SK-N-MC (cell line): ENCODE measurements around the gene KHDC1.
A peak's percentile ranks its signal among the peaks of the same experiment; 100 is the strongest.
"Not testable (repeated sequence)": the region's sequence is repeated elsewhere in the genome, so short reads cannot be mapped to it uniquely, and the experiment has no call there.

Source experiments
- DNase-seq: peaks from one replicate; pipeline ENCODE4 v3.0.0-alpha.2; 2011; ENCODE audit warnings: low read depth, low spot score
- H3K27ac ChIP-seq: fragments of 200-600 bp; sonication (generic); 2 replicates; pipeline ENCODE4 v1.5.1; 2016; ENCODE audit warnings: mixed run types
- H3K36me3 ChIP-seq: fragments of 200-600 bp; sonication (generic); 2 replicates; pipeline ENCODE4 v1.6.1; 2017; ENCODE audit warnings: antibody characterized with exemption, low read length, mixed read lengths; ENCODE audit not compliant: insufficient read depth
- H3K4me3 ChIP-seq: fragments of 200-600 bp; sonication (generic); 2 replicates; pipeline ENCODE4 v1.5.1; 2016
- H3K9ac ChIP-seq: fragments of 200-600 bp; sonication (generic); 2 replicates; pipeline ENCODE4 v1.8.0; 2017; ENCODE audit warnings: mixed run types, mixed read lengths; ENCODE audit not compliant: insufficient read length
- H3K9me3 ChIP-seq: fragments of 200-600 bp; sonication (generic); 2 replicates; pipeline ENCODE4 v1.6.1; 2017; ENCODE audit warnings: low read depth, mild to moderate bottlenecking, antibody characterized with exemption, low read length, moderate library complexity, mixed read lengths
- EZH2 ChIP-seq: fragments of 200-600 bp; sonication (generic); IDR thresholded peaks from one replicate; pipeline ENCODE4 v1.6.1; 2017; ENCODE audit warnings: antibody characterized with exemption
- FOXP2 ChIP-seq: optimal IDR thresholded peaks from 2 replicates; pipeline ENCODE3; 2011; ENCODE audit warnings: mild to moderate bottlenecking, moderate library complexity; ENCODE audit not compliant: insufficient read depth; ENCODE audit errors: extremely low read length, control extremely low read depth
- POLR2AphosphoS5 ChIP-seq: IDR thresholded peaks from 2 replicates; pipeline ENCODE4 v1.6.1; 2012; ENCODE audit warnings: mild to moderate bottlenecking, low read depth, low read length, borderline replicate concordance

The KHDC1 gene

DNA sequence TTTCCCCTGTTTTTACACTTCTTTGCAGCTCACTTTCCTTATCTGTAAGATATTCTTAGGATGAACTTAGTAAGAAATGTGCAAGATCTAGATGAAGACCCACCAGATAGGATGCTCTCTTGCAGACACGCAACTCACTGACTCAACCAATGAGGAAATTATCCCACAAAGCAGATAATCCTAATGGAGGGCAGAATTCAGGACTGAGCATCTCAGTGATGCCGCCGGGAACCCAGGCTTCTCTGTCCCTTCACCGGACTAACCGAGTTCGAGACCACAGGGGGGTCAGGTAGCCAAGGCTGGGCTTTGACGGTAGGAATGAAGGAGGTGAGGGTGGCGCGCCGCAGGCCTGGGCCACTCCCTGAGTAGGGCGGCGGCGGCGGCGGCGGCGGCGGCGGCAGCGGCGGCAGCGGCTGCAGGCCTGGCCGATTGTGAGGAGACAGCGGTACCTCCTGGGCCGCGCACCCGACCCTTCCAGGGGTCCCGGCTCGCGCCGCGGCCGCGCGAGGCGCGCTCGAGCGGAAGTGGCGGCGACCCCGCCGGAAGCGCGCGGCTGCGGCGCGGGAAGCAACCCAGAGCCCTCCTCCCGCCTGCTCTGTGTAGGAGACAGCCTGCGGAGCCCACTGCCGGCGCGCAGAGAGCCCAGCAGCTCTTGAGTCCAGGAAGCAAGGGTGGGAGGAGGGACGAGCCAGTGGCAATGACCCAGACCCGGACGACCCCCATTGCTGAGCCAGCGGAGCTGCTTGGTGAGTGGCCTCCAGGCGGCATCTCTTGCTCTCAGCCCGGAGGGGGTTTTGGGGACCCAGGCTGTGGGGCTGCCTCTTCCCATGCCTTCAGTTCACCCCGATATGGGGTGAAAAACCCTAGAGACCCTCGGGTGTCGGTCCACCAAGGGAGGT is at the start of gene KHDC1:
Gene KHDC1, minus strand, starts transcription at position 526 of the 899 bp plus-strand sequence. CDS start 20,679 bp downstream, outside the sequence.
- peak within 1 kb of the TSS; percentile 79 for H3K9ac ChIP-seq

DNA sequence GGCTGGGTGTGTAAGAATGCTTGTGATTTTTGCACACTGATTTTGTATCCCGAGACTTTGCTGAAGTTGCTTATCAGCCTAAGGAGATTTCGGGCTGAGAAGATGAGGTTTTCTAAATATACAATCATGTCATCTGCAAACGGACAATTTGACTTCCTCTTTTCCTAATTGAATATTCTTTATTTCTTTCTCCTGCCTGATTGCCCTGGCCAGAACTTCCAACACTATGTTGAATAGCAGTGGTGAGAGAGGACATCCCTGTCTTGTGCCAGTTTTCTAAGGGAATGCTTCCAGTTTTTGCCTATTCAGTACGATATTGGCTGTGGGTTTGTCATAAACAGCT is 47.5 kb upstream of the KHDC1 start:
- H3K9me3 ChIP-seq, DNase-seq, H3K4me3 ChIP-seq, H3K27ac ChIP-seq, H3K9ac ChIP-seq, H3K36me3 ChIP-seq: not testable (repeated sequence)

More for the DNA sequence above, at the start of gene KHDC1:
- TF ChIP-seq EZH2: no peak
- peak; percentile 86 for TF ChIP-seq POLR2AphosphoS5
- TF ChIP-seq FOXP2: peak; percentile 23
- peaks cover 8% of the 10 kb centered on the region; the same call in 1 of the 2 replicates for H3K36me3 ChIP-seq
- H3K4me3 ChIP-seq: peak within 1 kb of the TSS; percentile 82
- peak; percentile 3 for DNase-seq
- H3K27ac ChIP-seq: no peak within 1 kb of the TSS
- H3K9me3 ChIP-seq: no peaks in the 10 kb centered on the region

GRCh38 chr6:73309785-73310502 is 46.9 kb upstream of the KHDC1 start:
- no peak overlapping the region for H3K4me3 ChIP-seq

DNA sequence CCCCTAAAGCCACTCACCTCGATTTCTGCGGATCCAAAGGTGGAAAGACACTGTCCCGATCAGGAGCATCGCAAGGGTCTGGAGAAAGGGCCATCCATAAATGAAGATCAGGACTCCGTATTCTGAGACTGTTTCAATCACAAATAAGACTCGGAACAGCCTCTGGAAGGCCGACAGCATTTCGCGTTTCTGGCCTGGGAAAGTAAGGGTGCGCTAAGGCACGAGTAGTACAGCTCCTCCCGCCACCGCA is 46.5 kb upstream of the KHDC1 start:
- H3K9me3 ChIP-seq: no peaks in the 10 kb centered on the region
- no peak overlapping the region for H3K4me3 ChIP-seq
- no peak for DNase-seq
- no peak overlapping the region for H3K27ac ChIP-seq
- no peak for TF ChIP-seq POLR2AphosphoS5
- no peak for TF ChIP-seq FOXP2
- TF ChIP-seq EZH2: no peak
- H3K9ac ChIP-seq: no peak overlapping the region
- no peaks in the 10 kb centered on the region for H3K36me3 ChIP-seq

More at GRCh38 chr6:73309785-73310502, 46.9 kb upstream of the KHDC1 start:
- DNase-seq: no peak
- TF ChIP-seq POLR2AphosphoS5 (no peak), EZH2 (no peak), FOXP2 (no peak)
- no peaks in the 10 kb centered on the region for H3K36me3 ChIP-seq
- no peak overlapping the region for H3K27ac ChIP-seq
- H3K9me3 ChIP-seq: no peaks in the 10 kb centered on the region
- no peak overlapping the region for H3K9ac ChIP-seq

DNA sequence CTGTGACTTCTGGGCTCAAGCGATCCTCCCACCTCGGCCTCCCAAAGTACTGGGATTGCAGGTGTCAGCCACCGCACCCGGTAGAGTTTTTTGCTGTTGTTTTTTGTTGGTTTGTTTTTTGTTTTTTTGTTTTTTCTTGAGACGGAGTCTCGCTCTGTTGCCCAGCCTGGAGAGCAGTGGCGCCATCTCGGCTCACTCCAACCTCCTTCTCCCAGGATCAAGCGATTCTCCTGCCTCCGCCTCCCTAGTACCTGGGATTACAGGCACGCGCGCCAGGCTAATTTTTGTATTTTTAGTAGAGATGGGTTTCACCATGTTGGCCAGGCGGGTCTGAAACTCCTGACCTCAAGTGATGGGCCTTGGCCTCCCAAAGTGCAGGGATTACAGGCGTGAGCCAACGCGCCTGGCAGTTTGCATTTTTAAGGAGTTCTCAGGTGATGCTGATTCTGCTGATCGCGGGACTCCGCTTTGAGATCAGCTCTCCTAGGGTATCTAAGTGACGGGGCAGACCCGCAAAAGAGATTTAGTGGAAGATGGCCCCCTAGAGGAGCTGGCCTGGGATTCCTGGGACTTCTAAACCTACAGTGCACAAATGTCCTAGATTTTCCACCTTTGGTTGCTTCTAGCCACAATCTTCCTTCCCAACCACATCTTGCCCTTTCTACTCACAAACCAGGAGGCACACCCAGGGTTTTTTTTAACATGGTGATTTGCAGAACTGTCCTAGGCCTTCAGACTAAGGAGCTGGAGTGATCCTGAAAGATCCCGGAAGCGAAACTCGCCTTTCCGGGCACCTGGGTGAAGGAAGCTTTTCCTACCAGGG is 45.9 kb upstream of the KHDC1 start:
- Histone ChIP-seq H3K27ac (no peak overlapping the region), H3K9ac (no peak overlapping the region), H3K4me3 (no peak overlapping the region), H3K36me3 (no peaks in the 10 kb centered on the region), H3K9me3 (no peaks in the 10 kb centered on the region)
- DNase-seq: no peak
- TF ChIP-seq FOXP2 (no peak), POLR2AphosphoS5 (no peak), EZH2 (no peak)

DNA sequence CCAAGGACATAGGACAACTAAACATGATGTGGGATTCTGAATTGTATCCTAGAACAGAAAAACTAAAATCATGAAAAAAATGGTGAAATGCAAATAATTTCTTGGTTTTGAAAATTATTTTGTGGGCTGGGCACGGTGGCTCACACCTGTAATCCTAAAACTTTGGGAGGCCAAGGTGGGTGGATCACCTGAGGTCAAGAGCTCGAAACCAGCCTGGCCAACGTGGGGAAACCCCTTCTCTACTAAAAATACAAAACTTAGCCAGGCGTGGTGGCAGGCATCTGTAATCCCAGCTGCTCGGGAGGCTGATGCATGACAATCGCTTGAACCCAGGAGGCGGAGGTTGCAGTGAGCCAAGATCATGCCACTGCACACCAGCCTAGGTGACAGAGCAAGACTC is 40.8 kb upstream of the KHDC1 start:
- not testable (repeated sequence) for H3K36me3 ChIP-seq, H3K4me3 ChIP-seq, DNase-seq, H3K9ac ChIP-seq, H3K9me3 ChIP-seq, H3K27ac ChIP-seq

DNA sequence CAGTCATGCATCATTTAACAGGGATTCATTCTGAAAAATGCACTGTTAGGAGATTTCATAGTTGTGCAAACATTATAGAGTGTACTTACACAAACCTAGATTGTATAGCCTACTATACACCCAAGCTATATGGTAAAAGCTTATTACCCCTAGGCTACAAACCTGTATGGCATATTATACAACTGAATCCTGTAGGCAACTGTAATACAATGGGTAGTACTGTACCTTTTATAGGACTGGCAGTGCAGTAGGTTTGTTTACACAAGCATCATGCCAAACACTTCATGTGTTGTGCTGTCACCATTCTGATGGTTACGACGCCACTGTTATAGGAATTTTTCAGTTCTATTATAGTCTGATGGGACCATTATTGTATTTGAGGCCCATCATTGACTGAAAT is 39.3 kb upstream of the KHDC1 start:
- H3K9me3 ChIP-seq: no peaks in the 10 kb centered on the region
- TF ChIP-seq FOXP2 (no peak), POLR2AphosphoS5 (no peak), EZH2 (no peak)
- no peak for DNase-seq
- H3K4me3 ChIP-seq: no peak overlapping the region
- no peak overlapping the region for H3K9ac ChIP-seq
- no peaks in the 10 kb centered on the region for H3K36me3 ChIP-seq
- H3K27ac ChIP-seq: no peak overlapping the region

DNA sequence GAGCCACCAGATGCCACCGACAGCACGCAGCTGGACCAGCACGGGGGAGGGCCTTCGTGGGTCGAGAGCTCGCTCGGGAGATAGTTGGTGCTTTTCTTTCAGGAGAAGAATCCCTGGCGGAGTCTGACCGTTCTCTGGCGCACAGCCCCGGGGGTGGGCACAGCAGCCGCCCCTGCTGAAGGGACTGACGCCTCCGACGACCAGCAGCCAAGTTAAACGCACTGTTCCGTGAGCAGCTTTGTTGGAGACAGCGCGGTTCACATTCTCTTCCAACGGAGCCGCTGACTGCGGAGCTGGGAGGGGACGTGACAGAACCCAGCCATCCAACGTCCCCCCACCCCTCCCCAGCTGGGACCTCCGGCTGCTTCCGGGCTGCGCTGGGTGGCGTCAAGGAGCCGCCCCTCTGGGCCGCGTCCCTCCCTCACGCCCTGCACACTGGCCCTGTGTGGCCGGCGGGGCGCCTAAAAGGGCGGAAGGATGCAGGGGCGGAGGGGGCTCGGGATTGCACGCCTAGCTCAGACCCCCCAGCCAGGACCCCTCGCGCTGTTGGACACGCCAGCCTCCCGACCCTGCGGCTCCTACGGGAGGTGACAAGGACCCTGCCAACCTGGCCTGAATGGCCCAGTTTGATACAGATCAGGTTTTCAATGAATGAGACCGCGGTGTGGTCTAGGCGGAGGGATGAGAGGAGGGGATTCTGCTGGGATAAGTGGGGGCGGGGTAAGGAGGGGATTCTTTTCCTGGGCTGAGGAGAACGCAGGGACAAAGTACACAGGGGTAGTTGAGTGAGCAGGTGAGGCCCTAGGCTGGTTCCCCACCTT is 36.4 kb upstream of the KHDC1 start:
- DNase-seq: no peak
- TF ChIP-seq POLR2AphosphoS5 (no peak), EZH2 (no peak), FOXP2 (no peak)
- H3K36me3 ChIP-seq: no peaks in the 10 kb centered on the region

More for the DNA sequence above, 36.4 kb upstream of the KHDC1 start:
- Histone ChIP-seq H3K27ac (no peak overlapping the region), H3K9ac (no peak overlapping the region), H3K4me3 (no peak overlapping the region), H3K9me3 (no peaks in the 10 kb centered on the region)
